Esophagus muscularis mucosa (tissue), 3 donors: ENCODE data around the gene FBXW2.

ENCODE experiments used
- POLR2A ChIP-seq: fragments of 450-650 bp; IDR thresholded peaks from one replicate; pipeline ENCODE4 v1.6.1; 2017; ENCODE audit warnings: antibody characterized with exemption, moderate library complexity, mild to moderate bottlenecking, low read depth
- POLR2AphosphoS5 ChIP-seq, 2 donors: sonication (generic); formaldehyde crosslinking; IDR thresholded peaks; one replicate each; pipeline ENCODE4 v1.6.1; 2017; ENCODE audit warnings: antibody characterized with exemption in 2 of 2
- TF ChIP-seq, protein P1 (sequence below), 3 experiments: fragments of 200-600 bp in 2 of 3; fragments of 450-650 bp in 1 of 3; sonication (generic) in 2 of 3; IDR thresholded peaks; one replicate each; pipeline ENCODE4 v1.5.1; 2017 to 2019; ENCODE audit warnings: antibody characterized with exemption in 3 of 3, mild to moderate bottlenecking in 2 of 3, moderate library complexity in 1 of 3

DNA sequence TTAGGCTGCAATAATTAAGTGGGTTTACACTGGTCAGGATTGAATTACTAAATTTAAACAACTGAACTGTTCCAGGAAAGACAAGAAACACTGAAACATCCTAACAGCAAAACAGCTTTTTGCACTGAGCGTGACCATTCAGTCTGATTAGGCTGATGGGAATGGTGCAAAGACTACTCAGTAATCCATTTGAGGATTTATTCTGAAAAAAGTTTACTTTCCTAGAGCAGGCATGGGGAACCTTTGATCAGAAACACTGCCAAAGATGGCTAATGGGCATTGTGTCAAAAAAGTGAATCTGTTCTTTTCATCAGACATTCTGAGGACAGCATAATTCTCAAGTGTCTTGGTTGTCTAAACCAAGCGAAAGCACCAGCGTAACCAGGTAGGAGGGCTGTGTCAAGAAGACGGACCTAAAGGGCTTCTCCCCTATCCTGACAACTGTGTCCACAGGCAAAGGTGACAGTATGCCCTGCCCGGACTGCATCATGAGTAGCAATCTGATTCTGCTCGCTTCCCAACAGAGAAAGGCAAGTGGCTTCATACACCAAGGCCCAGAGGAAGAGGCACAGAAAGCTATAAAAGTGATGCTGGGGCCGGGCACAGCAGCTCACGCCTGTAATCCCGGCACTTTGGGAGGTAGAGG lies 33.3 kb downstream of the FBXW2 start:
- TF ChIP-seq POLR2AphosphoS5 (IDR thresholded peaks at IDR 0.05) (no peak), POLR2A (no peak)
- TF ChIP-seq, protein P1, sequence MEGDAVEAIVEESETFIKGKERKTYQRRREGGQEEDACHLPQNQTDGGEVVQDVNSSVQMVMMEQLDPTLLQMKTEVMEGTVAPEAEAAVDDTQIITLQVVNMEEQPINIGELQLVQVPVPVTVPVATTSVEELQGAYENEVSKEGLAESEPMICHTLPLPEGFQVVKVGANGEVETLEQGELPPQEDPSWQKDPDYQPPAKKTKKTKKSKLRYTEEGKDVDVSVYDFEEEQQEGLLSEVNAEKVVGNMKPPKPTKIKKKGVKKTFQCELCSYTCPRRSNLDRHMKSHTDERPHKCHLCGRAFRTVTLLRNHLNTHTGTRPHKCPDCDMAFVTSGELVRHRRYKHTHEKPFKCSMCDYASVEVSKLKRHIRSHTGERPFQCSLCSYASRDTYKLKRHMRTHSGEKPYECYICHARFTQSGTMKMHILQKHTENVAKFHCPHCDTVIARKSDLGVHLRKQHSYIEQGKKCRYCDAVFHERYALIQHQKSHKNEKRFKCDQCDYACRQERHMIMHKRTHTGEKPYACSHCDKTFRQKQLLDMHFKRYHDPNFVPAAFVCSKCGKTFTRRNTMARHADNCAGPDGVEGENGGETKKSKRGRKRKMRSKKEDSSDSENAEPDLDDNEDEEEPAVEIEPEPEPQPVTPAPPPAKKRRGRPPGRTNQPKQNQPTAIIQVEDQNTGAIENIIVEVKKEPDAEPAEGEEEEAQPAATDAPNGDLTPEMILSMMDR (IDR thresholded peaks at IDR 0.05), result no peak
